ENCODE data around the gene CCDC188.

Gene CCDC188

DNA sequence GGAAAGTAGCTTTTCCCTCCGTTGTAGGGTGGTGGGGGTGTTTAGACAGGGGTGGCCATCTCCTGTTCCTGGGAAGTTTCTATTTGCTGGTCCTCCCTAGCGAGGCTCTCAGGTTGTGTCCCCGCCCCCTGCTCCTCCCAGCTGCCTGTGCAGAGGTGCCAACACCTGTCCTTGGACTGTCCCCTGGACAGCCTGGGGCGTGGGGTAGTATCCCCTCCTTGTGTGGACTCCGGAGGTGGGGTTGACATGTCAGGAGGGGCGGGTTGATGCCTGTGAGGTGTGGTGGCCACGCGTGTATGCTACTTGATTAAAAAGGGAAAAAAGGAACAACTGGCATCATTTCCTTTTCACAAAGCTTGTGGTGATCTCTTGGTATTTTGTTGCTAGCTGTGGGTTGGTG lies 49.2 kb downstream of the CCDC188 start:
- DNase-seq: no peak

DNA sequence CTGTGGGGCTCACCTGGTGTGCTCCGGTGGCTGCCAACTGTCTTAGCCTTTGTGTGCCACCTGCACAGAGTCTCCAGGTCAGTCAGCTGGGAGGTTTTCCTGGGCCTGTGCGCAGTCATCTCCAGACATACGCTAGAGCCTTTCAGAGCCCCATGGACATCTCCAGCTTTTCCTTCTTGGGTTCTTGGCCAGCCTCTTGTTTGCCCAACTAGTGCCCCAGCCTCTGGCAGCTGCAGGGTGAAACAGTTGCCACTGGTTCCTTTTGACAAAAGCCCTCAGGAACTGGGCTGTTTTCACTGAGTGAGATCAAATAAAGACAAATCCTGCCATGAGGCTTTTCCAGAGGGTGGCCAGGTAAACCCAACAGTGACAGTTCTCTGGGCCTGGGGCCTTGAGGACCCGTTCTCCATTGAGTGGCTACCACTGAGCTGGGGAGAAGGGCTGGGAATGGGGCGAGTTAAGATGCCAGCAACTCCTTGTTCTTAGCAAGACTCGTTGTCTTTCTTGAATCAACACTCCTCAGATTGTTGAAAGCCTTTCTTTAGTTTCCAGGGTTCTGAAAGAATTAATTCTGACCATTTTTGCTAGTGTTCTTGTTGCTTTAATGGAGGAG lies 51.6 kb downstream of the CCDC188 start:
- DNase-seq: no peak

All from NCI-H146 (cell line).